Measurements from ENCODE around the gene RACGAP1. TPM values are rescaled to one million over a fixed set of nuclear protein-coding genes. Genes with fewer than 3 reads are reported as not detected.

The RACGAP1 gene
- total RNA-seq, 1 experiment from 2014 or later: 112 TPM

DNA sequence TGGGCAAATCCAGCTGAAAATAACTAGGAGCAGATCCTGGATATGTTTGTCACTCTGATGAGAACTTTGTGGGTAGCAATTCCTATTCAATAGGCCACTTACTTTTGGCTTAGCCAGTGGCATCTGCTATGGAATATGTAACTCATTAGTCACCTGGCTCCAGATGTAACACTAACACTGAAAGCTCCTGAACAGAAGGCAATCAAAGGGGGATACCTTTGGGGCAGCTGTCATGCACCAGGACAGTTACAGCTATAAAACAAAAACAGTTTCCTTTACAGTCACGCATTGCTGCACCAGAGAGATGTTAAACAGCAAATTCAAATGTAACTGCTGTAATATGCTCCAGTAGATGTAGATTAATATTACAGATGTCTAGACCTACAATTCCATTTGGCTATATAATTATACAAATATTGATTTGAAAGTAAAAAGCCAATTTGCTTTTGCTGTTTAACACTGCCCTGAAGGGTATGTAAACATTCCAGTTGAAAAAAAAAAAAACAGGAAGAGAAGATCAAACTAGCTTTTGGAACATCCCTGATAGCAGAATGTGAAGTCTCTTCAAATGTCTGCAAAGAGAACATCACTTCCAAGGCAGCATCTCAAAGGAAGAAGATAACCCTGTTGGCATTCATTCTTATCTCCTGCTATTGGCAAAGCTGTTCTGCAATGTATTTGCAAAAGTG, 18.4 kb downstream of the RACGAP1 start:
- Histone ChIP-seq H3F3A (ENCODE audit: insufficient read depth, low read depth) (peaks cover 11% of the 10 kb centered on the region; the same call in 1 of the 2 replicates), H3K27ac (no peak overlapping the region), H3K4me2 (no peak overlapping the region), H2AFZ (no peak overlapping the region), H3K27me3 (ENCODE audit: insufficient read depth, low read depth) (no peaks in the 10 kb centered on the region), H3K79me2 (ENCODE audit: low read depth) (0 out of 2 replicates have a peak, but pooled peaks cover 4% of the 10 kb centered on the region), H3K9me2 (ENCODE audit: insufficient read depth) (no peaks in the 10 kb centered on the region), H3K4me3 (no peak overlapping the region), H3K4me1 (replicated peaks; ENCODE audit: insufficient read depth) (no peaks in the 10 kb centered on the region), H3K9me3 (ENCODE audit: insufficient read depth, low read depth) (no peaks in the 10 kb centered on the region), H4K20me1 (ENCODE audit: insufficient read depth) (no peaks in the 10 kb centered on the region), H3K36me3 (ENCODE audit: low read depth) (peaks cover 22% of the 10 kb centered on the region)
- TF ChIP-seq, protein P1, sequence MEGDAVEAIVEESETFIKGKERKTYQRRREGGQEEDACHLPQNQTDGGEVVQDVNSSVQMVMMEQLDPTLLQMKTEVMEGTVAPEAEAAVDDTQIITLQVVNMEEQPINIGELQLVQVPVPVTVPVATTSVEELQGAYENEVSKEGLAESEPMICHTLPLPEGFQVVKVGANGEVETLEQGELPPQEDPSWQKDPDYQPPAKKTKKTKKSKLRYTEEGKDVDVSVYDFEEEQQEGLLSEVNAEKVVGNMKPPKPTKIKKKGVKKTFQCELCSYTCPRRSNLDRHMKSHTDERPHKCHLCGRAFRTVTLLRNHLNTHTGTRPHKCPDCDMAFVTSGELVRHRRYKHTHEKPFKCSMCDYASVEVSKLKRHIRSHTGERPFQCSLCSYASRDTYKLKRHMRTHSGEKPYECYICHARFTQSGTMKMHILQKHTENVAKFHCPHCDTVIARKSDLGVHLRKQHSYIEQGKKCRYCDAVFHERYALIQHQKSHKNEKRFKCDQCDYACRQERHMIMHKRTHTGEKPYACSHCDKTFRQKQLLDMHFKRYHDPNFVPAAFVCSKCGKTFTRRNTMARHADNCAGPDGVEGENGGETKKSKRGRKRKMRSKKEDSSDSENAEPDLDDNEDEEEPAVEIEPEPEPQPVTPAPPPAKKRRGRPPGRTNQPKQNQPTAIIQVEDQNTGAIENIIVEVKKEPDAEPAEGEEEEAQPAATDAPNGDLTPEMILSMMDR (conservative IDR thresholded peaks at IDR 0.05): no peak
- TF ChIP-seq EZH2 (IDR thresholded peaks at IDR 0.05; ENCODE audit: low read depth): no peak
- intact Hi-C loops (cut with micrococcal nuclease; ENCODE audit: unreplicated experiment): no loop called here
- ChIA-PET POLR2A (ENCODE audit: unreplicated experiment) (no interaction called here), CTCF (interaction anchor here (0.5 kb wide), 1 partner anchor 674 kb away, joined by 3 read pairs; no protein-coding TSS in a partner anchor)
- no peak for DNase-seq
- no TSS peak for BruUV-seq (replicated peaks)

GRCh38 chr12:50006280-50006679, 19.0 kb downstream of the RACGAP1 start:
- no peak overlapping the region for H3K27ac ChIP-seq
- no peaks in the 10 kb centered on the region for H3K27me3 ChIP-seq (ENCODE audit: insufficient read depth, low read depth)
- H4K20me1 ChIP-seq (ENCODE audit: insufficient read depth): no peaks in the 10 kb centered on the region
- ChIA-PET CTCF (interaction anchor here (0.5 kb wide), 1 partner anchor 675 kb away, joined by 3 read pairs; no protein-coding TSS in a partner anchor), POLR2A (ENCODE audit: unreplicated experiment) (no interaction called here)
- H3K36me3 ChIP-seq (ENCODE audit: low read depth): peaks cover 22% of the 10 kb centered on the region
- H3K4me3 ChIP-seq: no peak overlapping the region
- TF ChIP-seq EZH2 (IDR thresholded peaks at IDR 0.05; ENCODE audit: low read depth): no peak
- TF ChIP-seq, protein P1 (conservative IDR thresholded peaks at IDR 0.05): no peak
- no peak overlapping the region for H3K4me2 ChIP-seq
- H3K9me2 ChIP-seq (ENCODE audit: insufficient read depth): no peaks in the 10 kb centered on the region
- H3F3A ChIP-seq (ENCODE audit: insufficient read depth, low read depth): peaks cover 11% of the 10 kb centered on the region; the same call in 1 of the 2 replicates
- 0 out of 2 replicates have a peak, but pooled peaks cover 4% of the 10 kb centered on the region for H3K79me2 ChIP-seq (ENCODE audit: low read depth)
- no peak overlapping the region for H2AFZ ChIP-seq
- intact Hi-C loops (cut with micrococcal nuclease; ENCODE audit: unreplicated experiment): no loop called here
- no TSS peak for BruUV-seq (replicated peaks)
- no peaks in the 10 kb centered on the region for H3K9me3 ChIP-seq (ENCODE audit: insufficient read depth, low read depth)
- no peak for DNase-seq
- no peaks in the 10 kb centered on the region for H3K4me1 ChIP-seq (replicated peaks; ENCODE audit: insufficient read depth)

DNA sequence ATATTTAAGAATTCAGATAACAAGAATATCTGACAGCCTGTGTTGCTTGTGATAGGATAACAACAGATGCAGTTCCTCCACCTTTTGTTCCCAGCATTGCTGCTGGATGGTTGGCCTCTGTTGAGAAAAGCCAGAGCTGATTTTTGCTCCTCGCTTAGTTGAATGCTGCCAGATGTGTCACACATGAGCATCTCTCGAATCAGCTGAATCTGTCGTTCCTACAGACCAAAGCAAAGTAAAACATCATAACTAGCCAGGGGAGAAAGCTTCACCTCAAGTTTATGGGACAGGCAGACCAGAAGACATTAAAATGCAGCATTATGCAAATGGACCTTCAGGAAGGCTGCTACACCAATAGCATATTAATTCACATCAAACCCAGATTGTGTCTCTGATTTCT, 20.1 kb downstream of the RACGAP1 start:
- TF ChIP-seq, protein P1 (conservative IDR thresholded peaks at IDR 0.05): no peak
- TF ChIP-seq EZH2 (IDR thresholded peaks at IDR 0.05; ENCODE audit: low read depth): no peak
- Histone ChIP-seq H3F3A (ENCODE audit: insufficient read depth, low read depth) (peaks cover 11% of the 10 kb centered on the region; the same call in 1 of the 2 replicates), H4K20me1 (ENCODE audit: insufficient read depth) (no peaks in the 10 kb centered on the region), H3K27me3 (ENCODE audit: insufficient read depth, low read depth) (no peaks in the 10 kb centered on the region), H3K36me3 (ENCODE audit: low read depth) (peaks cover 27% of the 10 kb centered on the region), H3K27ac (no peak overlapping the region), H3K4me1 (replicated peaks; ENCODE audit: insufficient read depth) (no peaks in the 10 kb centered on the region), H3K4me2 (no peak overlapping the region), H3K9me3 (ENCODE audit: insufficient read depth, low read depth) (no peaks in the 10 kb centered on the region), H2AFZ (no peak overlapping the region), H3K79me2 (ENCODE audit: low read depth) (0 out of 2 replicates have a peak, but pooled peaks cover 4% of the 10 kb centered on the region), H3K9me2 (ENCODE audit: insufficient read depth) (no peaks in the 10 kb centered on the region), H3K4me3 (no peak overlapping the region)
- CTCF ChIA-PET: interaction anchor here (0.7 kb wide), 1 partner anchor 116 kb away, joined by 3 read pairs; no protein-coding TSS in a partner anchor
- POLR2A ChIA-PET (ENCODE audit: unreplicated experiment): no interaction called here
- BruUV-seq (replicated peaks): no TSS peak
- no peak for DNase-seq
- intact Hi-C loops (cut with micrococcal nuclease; ENCODE audit: unreplicated experiment): no loop called here

All from PC-9 (cell line).